Stimulated activated CD4-positive, alpha-beta T cell treated with anti-CD3 and anti-CD28 coated beads, Interleukin-1b, Interleukin-23, amount 100 ng/mL, for 1 hour (primary cell): ENCODE measurements around the gene RPS6KL1.

Experiments used
- DNase-seq, 2 donors: peaks; one replicate each; pipeline ENCODE4 v3.0.0-alpha.2; 2020; ENCODE audit warnings: low read depth in 2 of 2

RPS6KL1 gene

DNA sequence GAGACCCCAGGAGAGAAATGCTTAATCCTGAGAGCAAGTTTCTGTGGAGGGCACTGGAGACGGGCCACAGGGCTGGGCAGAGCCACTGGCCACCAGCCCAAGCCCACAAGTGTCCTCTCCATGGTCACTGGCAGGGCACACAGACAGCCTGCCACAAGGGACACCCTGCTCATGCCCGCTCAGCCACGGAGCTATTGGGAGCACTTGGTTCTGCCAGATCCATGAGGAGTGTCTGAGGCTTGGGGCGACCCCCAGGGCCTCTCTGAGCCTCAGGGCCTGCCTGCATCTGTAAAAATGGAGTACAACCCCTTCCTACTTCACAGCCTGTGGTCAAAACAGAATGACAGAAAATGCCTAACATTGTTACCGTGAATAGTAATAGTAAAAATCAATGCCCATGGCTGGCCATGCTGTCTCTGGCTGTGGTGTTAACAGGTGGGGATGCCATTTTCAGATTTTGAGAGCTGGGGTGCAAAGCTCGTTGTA lies 29.2 kb upstream of the RPS6KL1 start:
- no peak for DNase-seq

- DNase-seq: no peak
Observed at GRCh38 chr14:74951443-74952179, 28.6 kb upstream of the RPS6KL1 start.

GRCh38 chr14:74950795-74951442 lies 27.9 kb upstream of the RPS6KL1 start:
- DNase-seq: no peak

DNA sequence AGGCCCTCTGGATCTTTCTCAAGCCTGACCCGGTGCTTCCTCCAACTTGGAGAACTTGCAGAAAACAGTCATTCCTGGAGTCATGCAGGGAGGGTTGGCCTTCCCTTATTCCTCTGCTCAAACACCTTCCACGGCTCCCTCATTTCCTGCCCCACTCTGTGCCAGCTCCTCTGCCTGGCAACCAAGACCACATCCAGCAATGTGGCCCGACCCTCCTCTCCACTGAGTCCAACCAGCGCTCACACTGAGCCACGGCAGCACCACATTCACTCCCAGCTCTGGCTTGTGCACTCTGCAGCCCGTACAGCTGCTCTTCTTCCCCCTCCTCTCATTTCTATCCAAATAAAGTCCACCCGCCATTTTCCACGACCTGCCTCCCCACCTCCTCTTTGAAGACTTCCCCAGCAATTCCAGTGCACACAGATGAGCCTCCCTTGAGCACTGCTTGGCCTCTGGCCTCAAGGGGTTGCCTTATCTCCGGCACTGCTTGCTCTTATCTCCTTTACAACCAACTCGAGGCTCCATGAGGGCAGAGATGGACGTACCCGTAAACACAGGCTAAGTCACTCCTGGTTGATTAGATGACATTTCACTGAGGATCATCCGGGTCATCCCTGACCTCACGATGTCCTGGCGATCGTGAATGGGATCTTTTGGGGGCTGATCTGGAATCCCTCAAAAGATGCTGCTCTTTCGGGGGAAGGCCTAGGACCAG lies 27.0 kb upstream of the RPS6KL1 start:
- no peak for DNase-seq

- DNase-seq: no peak
Observed at GRCh38 chr14:74949191-74949601, 26.1 kb upstream of the RPS6KL1 start.

DNA sequence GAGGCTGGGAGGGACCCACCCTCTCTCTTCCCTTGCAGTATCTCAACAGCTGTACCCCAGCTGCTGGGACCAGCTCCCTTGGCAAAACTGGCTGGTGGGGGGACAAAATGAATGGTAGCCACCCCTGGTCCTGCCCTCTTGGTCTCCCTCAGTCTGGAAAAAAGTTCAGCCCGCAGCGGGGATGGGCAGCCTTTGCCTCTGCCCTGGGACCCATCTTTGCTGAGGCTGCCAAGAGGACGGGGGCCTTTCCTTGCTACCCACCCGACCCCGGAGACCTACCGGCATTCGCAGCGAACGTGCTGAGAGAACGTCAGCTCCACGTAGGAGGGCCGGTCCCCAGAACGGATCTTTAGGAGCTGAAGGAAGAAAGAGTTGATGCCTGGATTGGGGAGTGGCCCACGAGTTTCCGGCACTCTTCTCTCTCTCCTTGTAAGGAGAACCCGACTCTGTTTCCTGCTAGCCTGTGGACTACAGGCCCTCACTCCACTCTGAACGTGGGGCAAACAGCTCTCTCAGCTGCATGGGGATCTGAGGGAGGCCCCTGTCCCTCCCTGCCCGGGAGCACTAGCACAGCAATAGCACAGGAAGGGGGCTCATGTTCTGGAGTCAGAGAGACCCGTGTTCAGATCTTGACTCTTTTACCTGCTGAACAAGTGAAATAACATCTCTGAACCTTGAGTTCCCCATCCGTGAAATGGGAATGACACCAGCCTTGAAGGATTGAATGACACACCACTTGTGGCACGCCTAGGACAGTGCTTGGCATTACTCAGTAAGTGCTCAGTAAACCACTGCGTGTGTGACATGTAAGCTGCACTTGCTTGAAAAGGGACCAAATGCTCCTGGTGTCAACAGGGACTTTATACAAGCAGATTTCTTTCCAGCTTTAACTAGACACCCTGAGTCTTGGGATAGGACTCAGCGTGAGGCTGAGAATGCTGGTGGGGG lies 25.4 kb upstream of the RPS6KL1 start:
- DNase-seq: no peak

DNA sequence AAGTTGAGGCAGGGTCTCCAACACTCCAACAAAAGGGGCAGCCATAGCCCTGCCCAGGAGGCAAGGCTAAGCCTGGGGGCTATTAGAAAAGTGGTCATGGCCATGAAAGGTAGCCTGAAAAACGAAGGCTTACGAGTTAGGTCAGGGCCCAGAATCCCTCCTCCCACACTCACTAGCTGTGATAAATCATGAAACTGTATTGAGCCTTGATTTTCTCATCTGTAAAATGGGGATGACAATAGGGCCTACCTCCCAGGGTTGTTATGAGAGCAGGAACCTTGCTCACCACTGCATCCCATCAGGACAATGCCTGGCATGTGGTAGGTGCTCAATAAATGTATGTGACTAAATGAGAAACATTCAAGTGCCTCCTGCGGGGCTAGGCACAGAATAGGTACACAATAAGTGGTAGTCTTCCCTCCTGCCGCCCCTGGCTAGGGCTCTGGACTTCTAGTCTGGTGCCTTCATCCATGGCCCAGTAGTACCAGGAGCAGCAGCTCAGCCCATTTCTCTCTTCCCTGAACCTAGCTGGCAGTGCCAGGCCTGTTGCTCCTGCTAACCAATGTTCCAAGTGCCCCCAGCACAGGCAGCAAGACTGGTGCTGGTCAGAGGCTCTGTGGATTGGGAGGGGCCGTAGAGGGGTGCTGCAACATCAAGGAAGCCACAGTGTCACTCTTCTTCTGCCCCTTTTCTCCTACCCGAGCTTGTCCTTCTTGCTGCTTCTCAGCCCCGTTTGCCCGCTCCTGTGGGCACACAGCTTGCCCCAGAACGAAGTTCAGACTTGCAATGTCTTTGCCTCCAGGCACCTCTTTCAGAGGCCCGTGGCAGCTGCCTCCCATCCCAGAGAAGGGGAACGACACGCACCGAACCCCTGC lies 24.5 kb upstream of the RPS6KL1 start:
- DNase-seq: no peak

DNA sequence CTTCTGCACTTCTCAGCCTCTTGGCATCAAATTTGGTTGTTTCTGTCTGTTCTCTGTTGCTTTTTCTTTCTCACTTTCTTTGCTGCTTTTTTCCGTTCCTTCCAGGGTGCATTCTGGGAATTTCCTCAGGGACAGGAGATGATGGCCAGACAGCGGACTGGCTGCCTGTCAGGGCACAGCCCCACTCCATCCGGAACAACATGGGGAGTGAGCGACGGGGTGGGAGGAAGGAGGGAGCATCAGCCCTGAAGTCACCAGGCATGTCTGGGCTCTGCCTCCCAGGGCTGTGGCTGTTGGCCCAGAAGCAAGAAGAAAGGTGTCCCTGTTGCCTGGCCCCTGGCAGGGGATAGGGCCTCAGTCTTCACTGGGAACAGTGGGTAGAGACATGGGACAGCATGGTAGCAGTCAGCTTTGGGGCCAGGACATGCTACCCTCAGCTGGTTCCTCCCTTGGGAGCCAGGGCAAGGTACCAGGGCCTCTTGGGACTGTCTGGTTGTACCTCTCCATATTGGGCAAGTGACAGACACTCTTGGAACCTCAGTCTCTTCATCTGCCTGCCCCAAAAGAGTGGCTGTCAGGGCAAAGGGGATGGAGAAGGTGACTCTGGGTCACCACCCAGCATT lies 23.7 kb upstream of the RPS6KL1 start:
- no peak for DNase-seq

GRCh38 chr14:74945852-74946658 lies 23.0 kb upstream of the RPS6KL1 start:
- DNase-seq: peak; percentile 50 to 53

GRCh38 chr14:74945261-74945851 lies 22.3 kb upstream of the RPS6KL1 start:
- no peak for DNase-seq

DNA sequence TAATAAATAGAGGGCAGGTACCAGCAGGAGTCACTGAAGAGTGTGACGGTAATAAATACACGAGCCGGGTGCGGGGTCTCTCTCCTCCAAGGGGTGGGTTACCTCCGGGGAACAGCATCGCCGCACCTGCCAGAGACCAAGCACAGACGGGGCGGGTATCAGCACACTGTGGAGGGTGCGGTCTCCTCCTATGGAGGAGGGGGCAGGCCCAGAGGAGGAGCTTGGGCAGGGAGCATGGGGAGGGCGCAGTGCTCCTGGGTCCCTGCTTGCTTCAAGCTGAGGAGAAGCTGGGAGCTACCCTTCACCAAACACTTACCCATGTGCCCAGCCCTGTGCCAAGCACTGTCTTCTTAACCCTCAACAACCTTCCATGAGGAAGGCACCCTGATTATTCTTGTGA lies 19.5 kb upstream of the RPS6KL1 start:
- DNase-seq: no peak

DNA sequence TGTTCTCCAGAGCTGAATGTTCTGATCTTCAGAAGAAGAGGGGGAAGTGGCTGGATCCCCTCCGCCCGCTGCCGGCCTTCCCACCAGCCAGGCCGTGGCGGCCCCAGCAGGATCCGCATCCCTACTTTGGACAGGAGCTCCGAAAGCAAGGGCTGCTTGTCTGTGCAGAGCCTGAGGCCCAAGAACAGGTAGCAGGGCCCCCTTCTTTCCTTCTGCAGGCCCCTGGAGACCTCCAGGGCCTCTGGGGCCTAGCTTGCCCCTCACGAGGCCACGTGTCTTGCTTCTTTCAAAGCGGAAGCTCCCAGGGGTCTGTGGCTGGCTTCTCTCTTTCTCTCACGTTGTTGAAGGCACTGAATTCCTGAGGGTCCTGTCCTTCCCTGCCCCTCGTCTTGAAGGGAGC lies 19.1 kb upstream of the RPS6KL1 start:
- no peak for DNase-seq

DNA sequence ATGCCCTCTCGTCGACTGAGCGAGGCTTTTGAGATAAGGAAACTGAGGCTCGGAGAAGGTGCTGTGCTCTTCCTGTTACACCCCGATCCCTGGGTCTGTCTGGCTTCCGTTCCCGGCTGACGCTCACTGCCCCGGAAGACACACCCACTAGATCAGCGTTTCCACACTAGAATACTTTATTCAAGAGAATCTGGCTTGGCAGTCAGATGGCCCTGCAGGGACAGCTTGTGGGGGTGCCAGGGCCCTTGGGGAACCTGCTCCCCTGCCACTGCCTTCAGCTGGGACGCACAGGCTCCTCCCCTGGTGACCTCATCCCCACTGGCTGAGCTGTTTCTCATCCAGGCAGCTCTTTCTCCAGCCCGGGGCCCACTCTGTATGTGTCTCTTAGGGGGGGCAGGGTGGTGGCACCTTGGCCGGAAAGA lies 18.6 kb upstream of the RPS6KL1 start:
- peak in 1 of 2 donors; percentile 37 for DNase-seq

GRCh38 chr14:74940956-74941565 lies 18.0 kb upstream of the RPS6KL1 start:
- no peak for DNase-seq

DNA sequence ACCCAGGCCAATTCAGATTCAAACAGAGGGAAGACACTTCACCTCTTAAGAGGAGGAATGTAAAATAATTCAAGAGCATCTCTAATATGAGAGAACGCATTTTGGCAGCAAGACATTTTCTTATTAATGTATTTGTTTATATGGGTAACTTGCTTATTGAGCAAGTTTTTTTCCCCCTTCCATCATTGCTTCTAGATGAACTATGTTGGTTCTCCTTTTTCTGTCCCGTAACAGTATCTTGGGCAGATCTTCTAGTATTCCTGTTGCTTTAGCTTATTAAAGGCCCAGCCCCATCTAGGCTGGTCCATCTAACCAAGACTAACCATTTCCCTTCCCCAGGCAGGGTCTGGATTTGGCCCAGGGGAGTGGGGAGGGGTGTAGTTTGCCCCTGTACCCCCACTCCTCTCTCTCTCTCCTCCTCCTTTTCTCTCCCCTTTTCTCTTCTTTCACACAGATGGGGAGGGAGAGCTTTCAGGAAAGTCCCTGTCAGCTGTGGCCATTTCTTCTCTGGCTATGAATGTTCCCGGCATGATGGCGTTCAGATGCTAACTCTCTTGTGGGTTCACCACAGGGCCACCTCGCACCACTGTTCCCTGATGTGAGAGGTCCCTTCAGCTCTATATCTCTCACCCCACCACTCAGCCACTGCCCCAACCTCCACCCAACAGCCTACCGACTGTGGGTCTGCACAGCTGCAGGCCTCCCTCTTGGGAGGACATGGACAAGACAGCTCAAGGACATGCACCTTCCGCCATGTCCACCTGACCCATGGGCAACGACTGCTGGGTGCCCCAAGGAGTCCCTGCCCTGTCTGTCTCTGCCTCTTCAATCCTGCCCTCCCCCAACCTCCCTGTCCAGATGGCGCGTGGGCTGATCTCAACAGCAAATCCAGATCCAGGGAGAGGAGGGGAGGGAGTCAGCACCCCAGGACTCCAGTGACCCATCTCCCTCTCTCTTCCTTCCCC lies 15.8 kb upstream of the RPS6KL1 start:
- DNase-seq: no peak

GRCh38 chr14:74937171-74937570 lies 14.1 kb upstream of the RPS6KL1 start:
- DNase-seq: no peak

- DNase-seq: no peak
Observed at GRCh38 chr14:74936731-74937130, 13.7 kb upstream of the RPS6KL1 start.
